ENCODE measurements around the gene TMEM19.

The TMEM19 gene

GRCh38 chr12:71685914-71686657 is at the start of gene TMEM19:
Gene TMEM19 (plus strand): TSS chr12:71686082. CDS start chr12:71686681, 599 bp downstream.
- peak; percentile 88 to 89 for ATAC-seq

GRCh38 chr12:71636704-71637115 is 49.2 kb upstream of the TMEM19 start:
- no peak for ATAC-seq

DNA sequence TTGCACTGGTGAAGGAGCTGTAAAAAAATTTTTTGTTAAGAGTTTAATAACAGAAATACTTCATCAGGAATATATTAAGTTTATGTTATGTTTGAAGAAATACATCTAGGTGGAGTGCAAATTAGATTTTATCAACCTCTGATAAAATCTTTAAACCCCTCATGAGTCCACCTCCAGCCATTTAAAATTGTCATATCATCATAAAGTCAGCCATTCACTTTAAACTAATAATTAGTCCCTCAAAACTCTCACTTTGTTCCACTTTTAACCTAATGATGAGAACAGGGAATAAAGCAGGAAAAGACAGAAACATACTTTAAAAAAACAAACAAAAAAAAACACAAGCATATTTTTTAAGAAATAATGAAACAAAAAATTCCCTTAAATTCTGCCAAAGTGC is 47.4 kb upstream of the TMEM19 start:
- ATAC-seq = no peak

DNA sequence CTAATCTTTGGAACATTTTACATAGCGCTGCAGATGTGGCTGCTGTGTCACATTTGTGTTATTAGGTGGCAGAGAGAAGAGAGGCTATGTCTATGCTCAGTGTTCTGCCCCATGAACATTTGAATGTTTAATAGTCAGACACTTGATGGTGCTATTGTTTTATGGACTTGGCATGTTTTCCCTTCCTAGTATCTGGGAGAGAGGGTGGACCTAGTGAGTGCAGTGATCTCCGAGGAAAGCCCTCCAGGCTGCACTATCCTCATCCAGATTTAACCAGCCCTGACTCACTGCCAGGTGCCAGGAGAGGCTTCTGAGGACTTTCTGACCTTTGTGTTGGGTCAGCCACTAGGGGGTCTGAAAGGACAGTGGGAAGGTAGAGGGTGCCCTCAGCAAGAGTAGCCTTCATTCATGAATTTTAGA is 46.5 kb upstream of the TMEM19 start:
- peak in 1 of 2 donors; percentile 36 for ATAC-seq

DNA sequence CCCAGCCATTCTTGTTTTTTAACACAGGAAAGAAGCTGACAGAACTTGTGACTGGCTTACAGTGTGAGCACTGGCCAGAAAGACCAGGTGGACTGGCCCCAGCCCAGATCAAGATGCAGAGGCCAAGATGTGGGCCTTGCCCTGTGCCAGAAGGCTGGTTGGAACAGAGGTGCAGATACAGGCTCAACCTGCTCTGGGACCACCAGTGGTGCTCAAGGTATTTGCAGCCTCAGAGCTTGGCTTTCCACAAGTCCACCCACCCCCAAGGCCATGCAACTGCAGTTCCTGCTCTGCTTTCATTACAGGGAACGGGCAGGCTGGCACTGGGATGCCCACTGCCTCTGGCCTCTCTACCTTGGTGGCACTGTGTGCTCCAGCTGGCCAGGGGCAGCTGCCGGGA is 45.6 kb upstream of the TMEM19 start:
- no peak for ATAC-seq

- no peak for ATAC-seq
Observed at GRCh38 chr12:71641390-71641789, 44.5 kb upstream of the TMEM19 start.

DNA sequence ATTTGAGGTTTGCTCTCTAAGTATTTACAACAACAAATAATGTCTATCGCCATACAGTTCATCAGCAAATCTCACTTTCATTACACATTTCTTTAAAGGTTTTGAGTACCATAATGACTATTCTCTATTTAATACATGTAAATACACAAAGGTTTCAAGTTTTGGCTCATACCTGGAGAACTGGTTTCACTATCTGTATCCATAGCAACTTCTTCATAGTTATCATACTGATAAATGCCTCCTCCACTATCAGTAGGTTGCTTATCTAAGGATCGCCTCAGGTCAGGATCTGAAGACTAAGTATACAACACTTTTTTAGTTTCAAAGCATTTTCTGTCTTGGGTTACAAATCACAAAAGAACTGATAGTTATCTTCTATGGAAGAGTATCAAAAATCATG is 43.6 kb upstream of the TMEM19 start:
- peak; percentile 83 to 90 for ATAC-seq

DNA sequence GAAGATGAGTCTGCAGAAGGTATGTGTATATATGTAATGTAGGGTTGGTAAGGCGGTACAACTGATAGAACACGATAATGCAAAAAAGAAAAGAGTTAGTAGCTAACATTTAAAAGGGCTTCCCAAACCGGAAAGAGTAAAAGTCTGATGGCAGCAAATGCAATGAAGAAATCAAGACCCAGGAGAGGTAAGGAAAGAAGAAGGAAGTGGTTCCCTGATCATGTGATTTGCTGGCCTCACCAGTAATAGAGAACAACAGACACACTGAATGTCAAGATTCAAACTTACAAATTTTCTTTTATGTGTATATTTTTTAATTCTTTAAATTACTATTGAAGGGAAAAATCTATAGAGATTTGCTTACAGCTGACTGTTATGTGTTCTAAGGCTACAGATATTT is 40.6 kb upstream of the TMEM19 start:
- no peak for ATAC-seq

GRCh38 chr12:71646512-71646911 is 39.4 kb upstream of the TMEM19 start:
- ATAC-seq = no peak

- no peak for ATAC-seq
Observed at GRCh38 chr12:71648537-71648936, 37.3 kb upstream of the TMEM19 start.

DNA sequence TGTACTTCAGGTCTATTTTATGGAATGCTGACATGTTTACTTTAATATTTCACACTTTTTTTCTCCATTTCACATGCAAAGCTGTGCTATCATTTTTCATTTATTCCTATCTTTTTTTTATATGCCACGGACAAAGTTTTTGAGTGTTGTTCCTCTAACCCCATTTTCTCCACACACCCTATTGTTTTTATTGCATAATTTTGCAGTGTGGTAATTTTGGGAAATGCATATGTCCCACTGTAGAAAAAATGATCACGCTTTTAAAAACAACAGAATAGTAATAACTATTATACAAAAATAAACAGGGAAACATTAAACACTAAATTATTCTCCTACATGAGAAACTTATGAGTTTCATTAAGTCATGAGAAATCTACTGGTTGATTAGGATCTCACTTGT is 36.5 kb upstream of the TMEM19 start:
- ATAC-seq = no peak

GRCh38 chr12:71652656-71653055 is 33.2 kb upstream of the TMEM19 start:
- ATAC-seq = no peak

- no peak for ATAC-seq
Observed at GRCh38 chr12:71653137-71653536, 32.7 kb upstream of the TMEM19 start.

DNA sequence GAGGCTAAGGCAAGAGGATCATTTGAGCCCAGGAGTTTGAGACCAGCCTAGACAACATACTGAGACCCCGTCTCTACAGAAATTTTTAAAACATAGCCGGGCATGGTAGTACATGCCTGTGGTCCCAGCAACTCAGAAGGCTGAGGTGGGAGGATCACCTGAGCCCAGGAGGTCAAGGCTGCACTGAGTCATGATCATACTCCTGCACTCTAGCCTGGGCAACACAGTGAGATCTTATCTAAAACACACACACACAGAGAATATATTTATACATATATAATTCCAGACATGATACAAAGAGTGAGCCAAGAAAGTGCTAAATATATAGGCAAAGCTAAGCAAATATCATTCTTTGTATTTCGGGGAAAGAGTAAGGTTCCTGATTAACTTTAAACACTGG is 31.7 kb upstream of the TMEM19 start:
- no peak for ATAC-seq

DNA sequence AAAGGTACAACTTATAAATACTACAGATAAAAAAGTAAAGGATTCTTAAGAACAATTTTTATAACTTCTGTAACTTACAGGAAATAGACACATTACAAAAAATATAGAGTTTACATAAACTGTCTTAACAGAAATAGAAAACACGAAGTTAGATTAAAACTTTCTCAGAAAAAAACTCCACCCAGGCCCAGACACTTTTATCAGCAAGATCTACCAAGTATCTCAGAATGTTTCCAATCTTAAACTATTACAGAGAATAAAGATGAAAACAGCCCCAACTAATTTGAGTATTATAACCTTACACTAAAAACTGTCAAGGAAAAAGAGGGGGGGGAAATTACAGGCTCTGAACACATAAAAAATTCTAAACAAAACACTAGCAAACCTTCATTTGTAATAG is 30.4 kb upstream of the TMEM19 start:
- peak in 1 of 2 donors; percentile 35 for ATAC-seq

DNA sequence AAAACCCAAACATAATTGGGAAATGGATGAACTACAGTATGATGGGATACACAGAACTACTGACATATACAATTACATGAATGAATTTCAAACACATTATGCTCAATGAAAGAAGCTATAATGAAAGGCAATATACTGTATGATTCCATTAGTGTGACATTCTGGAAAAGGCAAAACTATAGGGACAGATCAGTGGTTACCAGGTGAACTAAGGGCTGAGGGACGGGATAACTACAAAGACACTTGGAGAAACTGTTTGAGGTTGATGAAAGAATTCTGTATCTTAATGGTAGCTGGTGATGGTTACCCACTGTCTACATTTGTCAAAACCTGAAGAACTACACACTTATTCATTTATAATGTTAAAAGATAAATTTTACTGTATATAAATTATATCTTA is 30.0 kb upstream of the TMEM19 start:
- ATAC-seq = no peak

DNA sequence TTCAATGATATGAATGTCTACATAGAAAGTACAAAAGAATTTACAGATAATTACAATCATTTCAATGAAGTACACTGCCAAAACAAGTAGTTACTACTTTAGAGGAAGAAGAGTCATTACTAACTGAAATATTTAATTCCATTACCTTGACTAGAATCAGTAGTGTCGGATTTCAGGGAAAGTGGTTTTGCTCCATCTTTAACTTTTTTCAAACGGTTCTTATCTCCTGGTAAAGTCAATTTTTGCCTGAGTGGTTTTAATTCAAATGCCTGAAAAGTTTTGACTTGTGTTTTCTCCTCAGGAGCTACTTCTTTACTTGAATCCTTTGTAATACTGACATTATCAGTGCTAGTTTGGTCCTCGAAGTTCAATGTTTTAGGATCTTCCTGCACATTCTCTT is 29.1 kb upstream of the TMEM19 start:
- ATAC-seq = no peak

GRCh38 chr12:71661977-71662530 is 23.8 kb upstream of the TMEM19 start:
- ATAC-seq = no peak

DNA sequence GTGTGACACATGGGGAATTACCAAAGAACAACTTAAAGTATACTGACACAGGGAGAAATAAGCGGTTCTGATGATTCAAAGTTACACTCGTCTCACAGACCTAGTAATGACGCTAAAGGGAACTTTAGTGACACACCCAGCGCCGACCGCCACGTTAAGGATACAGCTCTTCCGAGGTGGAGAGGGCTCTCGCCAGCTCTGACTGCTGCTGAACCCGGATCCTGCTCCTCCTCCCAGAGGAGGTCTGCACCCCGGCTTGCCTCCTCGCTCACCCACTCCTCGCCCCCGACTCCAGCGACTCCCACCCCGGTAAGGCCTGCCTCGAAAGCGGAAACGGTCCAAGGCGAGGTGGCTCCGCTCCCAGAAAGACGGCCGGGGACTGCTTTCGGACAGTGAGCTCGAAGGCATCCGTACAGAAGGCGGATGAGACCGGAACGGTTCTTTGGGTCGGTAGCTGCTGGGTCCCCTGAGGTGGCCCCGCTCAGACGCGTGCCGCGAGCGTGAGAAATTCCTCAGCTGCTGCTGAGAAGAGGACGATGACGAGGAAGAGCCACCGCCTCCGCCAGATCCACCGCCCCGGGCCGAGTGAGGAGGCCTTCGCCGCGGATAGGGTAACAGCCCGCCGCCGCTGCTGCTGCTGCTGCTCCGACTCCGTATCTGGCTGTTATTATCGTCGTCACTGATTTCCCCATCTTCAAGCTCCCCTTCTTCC is 22.9 kb upstream of the TMEM19 start:
- ATAC-seq = peak; percentile 70 to 73

GRCh38 chr12:71663561-71664410 is 22.1 kb upstream of the TMEM19 start, which contains the start of the genes THAP2 and ZFC3H1:
Gene THAP2 (plus strand): TSS chr12:71664301. CDS start chr12:71664510, 209 bp downstream.
Gene ZFC3H1 (minus strand): TSS chr12:71663848. CDS start chr12:71663610, 238 bp downstream.
- peak; percentile 85 for ATAC-seq

DNA sequence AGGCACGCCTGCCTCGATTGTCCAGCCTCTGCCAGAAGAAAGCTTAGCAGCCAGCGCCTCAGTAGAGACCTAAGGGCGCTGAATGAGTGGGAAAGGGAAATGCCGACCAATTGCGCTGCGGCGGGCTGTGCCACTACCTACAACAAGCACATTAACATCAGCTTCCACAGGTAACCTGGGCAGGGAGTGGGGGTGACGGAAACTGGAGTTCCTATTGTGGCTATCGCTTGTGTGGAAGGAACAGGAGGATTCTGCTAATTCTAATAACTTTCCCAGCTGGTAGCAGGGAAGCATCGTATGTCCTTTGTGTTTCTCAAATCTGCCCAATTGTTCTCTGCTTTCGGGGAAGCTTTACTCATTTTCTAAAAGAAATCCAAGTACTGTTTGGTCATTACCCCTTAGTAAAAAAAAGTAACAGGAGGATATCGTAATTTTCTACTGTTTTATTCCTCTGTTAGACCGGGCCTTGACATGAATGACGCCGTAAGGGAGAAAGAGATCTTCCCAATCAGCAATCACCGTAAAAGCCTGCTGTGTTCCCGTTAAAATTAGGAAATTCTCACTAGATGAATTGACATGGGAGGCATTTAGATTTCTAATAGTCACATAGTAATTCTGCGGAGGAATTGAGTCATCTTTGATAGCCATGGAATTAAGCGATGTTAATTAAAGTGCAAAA is 21.3 kb upstream of the TMEM19 start:
- peak in 1 of 2 donors; percentile 3 for ATAC-seq

DNA sequence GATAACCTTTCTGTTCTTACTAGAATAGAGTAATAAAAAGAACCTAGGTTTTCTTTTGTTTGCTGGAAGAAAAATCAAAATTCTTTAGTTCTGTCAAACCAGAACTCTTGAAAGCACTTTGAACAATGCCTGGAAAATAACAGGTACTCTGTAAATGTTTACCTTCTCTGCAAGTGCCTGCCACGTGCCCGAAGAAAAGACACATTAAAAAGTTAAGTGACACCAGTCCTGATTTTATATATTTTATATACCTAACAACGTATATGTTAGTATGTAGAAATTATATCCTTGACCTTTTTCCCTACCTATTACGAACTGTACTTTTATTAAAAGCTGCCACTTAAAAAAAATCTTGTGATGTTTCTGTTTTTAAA is 20.8 kb upstream of the TMEM19 start:
- no peak for ATAC-seq

Data from activated CD4-positive, CD25-positive, alpha-beta regulatory T cell treated with anti-CD3 and anti-CD28 coated beads, Interleukin-2, amount 50 U/mL, for 24 hours (primary cell).